Measurements from ENCODE around the gene APC2. TPM values are rescaled to one million over a fixed set of nuclear protein-coding genes. Genes with fewer than 3 reads are reported as not detected.
"Not testable (repeated sequence)": the region's sequence is repeated elsewhere in the genome, so short reads cannot be mapped to it uniquely, and the experiment has no call there.

Gene APC2
- total and polyA plus RNA-seq, 2 donors (not counting 1 experiment from before 2014, with no cell fraction given): 0.12 to 0.16 TPM

DNA sequence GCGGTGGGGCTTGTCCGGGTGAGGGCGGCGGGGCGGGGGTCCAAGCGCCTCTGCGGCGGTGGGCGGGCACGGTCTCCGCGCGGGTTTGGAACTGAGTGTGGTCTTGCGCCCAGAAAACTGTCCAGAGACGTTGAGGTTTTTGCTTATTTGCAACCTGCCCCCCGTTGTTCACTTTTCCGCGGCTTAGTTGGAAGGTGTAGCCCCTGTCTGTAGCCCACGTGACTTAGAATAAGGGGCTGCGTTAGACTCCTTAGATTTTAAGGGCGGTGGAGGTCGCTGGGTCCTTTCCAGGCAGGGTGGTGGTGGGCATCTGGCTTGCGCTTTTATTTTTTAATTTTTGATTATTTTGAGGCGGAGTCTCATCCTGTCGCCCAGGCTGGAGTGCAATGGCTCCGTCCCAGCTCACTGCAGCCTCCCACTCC lies 11.0 kb upstream of the APC2 start:
- peak overlapping the region in 1 of 2 donors; percentile 95 for H3K27ac ChIP-seq (ENCODE audit: low read length in 2 of 2)
- Mint-ChIP-seq H3K27me3 (no peaks in the 10 kb centered on the region), H3K27ac (peak overlapping the region; percentile 99), H3K4me3 (peak overlapping the region; percentile 99), H3K9me3 (ENCODE audit: insufficient read depth) (no peaks in the 10 kb centered on the region), H3K4me1 (peaks cover 18% of the 10 kb centered on the region)
- peaks cover 21% of the 10 kb centered on the region for H3K79me2 ChIP-seq (ENCODE audit: control insufficient read depth, insufficient read depth, low read length)
- no peaks in the 10 kb centered on the region for H3K27me3 ChIP-seq (replicated peaks in 1 of 4; ENCODE audit: control extremely low read depth in 1 of 4, control insufficient read depth in 3 of 4, insufficient read depth in 4 of 4, low read length in 3 of 4)
- peaks cover 63% of the 10 kb centered on the region for H4K20me1 ChIP-seq (ENCODE audit: control insufficient read depth, insufficient read depth, low read length, poor library complexity, severe bottlenecking)
- no peak overlapping the region for H2AFZ ChIP-seq (ENCODE audit: insufficient read depth, low read depth, low read length, poor library complexity, severe bottlenecking)
- WGBS (ENCODE audit: insufficient coverage): under 1% methylated on average over 25 of the region's 26 CpGs
- H3K4me3 ChIP-seq (ENCODE audit: control extremely low read depth in 1 of 5, extremely low read depth in 1 of 5, insufficient read depth in 1 of 5, low read depth in 2 of 5, low read length in 4 of 5): peak overlapping the region; percentile 32 to 100 (median 97)
- intact Hi-C loops (cut with micrococcal nuclease): loop anchor here (1.0 kb wide), 1 partner anchor 32 kb away; the partner anchor contains the start of gene DAZAP1
- POLR2A ChIA-PET: interaction anchor here (0.9 kb wide), 1 partner anchor 27 kb away, joined by 3 read pairs; no protein-coding TSS in a partner anchor
- ATAC-seq (ENCODE audit: low read depth) (no peak), DNase-seq (no peak)
- peaks cover 0 to 38% of the 10 kb centered on the region in 2 experiments for H3K36me3 ChIP-seq (replicated peaks in 1 of 2; ENCODE audit: control extremely low read depth in 1 of 2, control insufficient read depth in 1 of 2, extremely low read depth in 1 of 2, insufficient read depth in 2 of 2, low read length in 1 of 2)
- CTCF ChIA-PET: no interaction called here
- no peaks in the 10 kb centered on the region for H3K9me3 ChIP-seq (ENCODE audit: control extremely low read depth in 1 of 3, control insufficient read depth in 2 of 3, insufficient read depth in 1 of 3, low read length in 2 of 3)
- peak overlapping the region; percentile 91 for H3K4me2 ChIP-seq (replicated peaks; ENCODE audit: low read depth, low read length, poor library complexity, severe bottlenecking)
- H3K4me1 ChIP-seq (ENCODE audit: control insufficient read depth in 2 of 2, insufficient read depth in 2 of 2, low read length in 2 of 2): peaks cover 7 to 16% of the 10 kb centered on the region in 2 donors
- TF ChIP-seq, protein P1, sequence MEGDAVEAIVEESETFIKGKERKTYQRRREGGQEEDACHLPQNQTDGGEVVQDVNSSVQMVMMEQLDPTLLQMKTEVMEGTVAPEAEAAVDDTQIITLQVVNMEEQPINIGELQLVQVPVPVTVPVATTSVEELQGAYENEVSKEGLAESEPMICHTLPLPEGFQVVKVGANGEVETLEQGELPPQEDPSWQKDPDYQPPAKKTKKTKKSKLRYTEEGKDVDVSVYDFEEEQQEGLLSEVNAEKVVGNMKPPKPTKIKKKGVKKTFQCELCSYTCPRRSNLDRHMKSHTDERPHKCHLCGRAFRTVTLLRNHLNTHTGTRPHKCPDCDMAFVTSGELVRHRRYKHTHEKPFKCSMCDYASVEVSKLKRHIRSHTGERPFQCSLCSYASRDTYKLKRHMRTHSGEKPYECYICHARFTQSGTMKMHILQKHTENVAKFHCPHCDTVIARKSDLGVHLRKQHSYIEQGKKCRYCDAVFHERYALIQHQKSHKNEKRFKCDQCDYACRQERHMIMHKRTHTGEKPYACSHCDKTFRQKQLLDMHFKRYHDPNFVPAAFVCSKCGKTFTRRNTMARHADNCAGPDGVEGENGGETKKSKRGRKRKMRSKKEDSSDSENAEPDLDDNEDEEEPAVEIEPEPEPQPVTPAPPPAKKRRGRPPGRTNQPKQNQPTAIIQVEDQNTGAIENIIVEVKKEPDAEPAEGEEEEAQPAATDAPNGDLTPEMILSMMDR (IDR thresholded peaks at IDR 0.05): no peak
- TF ChIP-seq EZH2 (IDR thresholded peaks at IDR 0.05; ENCODE audit: borderline replicate concordance, insufficient read depth, low read depth, low read length, poor library complexity, severe bottlenecking): no peak
- peak overlapping the region; percentile 99 for H3K9ac ChIP-seq (ENCODE audit: low read length)

DNA sequence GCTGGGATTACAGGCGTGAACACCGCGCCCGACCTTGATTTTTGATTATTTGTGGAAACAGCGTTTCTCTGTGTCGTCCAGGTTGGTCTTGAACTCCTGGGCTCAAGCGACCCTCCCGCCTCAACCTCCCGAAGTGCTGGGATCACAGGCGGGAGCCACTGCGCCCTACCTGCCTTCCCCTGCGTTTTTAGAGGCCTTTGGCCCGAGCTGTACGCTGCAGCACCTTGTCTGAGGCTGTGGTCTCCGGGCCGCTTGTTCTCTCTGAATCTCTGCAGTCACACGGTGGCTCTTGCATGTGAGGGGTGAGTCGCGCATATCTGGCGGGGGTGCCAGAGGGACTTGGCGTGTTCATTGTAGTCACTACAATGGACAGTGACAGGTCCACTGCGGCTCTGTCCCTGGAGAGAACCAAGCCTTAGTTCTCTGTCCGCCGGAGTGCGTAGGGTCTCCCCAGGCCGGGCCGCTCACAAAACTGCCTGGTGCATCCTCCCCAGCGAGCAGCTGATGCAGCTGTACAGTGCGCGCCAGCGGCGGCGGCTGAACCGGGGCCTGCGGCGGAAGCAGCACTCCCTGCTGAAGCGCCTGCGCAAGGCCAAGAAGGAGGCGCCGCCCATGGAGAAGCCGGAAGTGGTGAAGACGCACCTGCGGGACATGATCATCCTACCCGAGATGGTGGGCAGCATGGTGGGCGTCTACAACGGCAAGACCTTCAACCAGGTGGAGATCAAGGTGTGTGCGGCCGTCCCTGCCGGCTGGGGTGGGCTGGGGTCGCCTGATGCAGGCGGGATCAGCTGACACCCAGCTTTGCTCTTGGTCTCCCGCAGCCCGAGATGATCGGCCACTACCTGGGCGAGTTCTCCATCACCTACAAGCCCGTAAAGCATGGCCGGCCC lies 10.2 kb upstream of the APC2 start:
- H3K9me3 Mint-ChIP-seq (ENCODE audit: insufficient read depth); DNase-seq; ATAC-seq (ENCODE audit: low read depth); CTCF ChIA-PET; H3K27me3 ChIP-seq (replicated peaks in 1 of 4; ENCODE audit: control extremely low read depth in 1 of 4, control insufficient read depth in 3 of 4, insufficient read depth in 4 of 4, low read length in 3 of 4); H3K9me3 ChIP-seq (ENCODE audit: control extremely low read depth in 1 of 3, control insufficient read depth in 2 of 3, insufficient read depth in 1 of 3, low read length in 2 of 3); intact Hi-C loops (cut with micrococcal nuclease); H2AFZ ChIP-seq (ENCODE audit: insufficient read depth, low read depth, low read length, poor library complexity, severe bottlenecking); H3K27me3 Mint-ChIP-seq: not testable (repeated sequence)
- Histone ChIP-seq H3K79me2 (ENCODE audit: control insufficient read depth, insufficient read depth, low read length) (peaks cover 21% of the 10 kb centered on the region), H3K36me3 (replicated peaks in 1 of 2; ENCODE audit: control extremely low read depth in 1 of 2, control insufficient read depth in 1 of 2, extremely low read depth in 1 of 2, insufficient read depth in 2 of 2, low read length in 1 of 2) (peaks cover 0 to 30% of the 10 kb centered on the region in 2 experiments), H3K27ac (ENCODE audit: low read length in 2 of 2) (peak overlapping the region in 1 of 2 donors; percentile 95), H3K4me2 (replicated peaks; ENCODE audit: low read depth, low read length, poor library complexity, severe bottlenecking) (peak overlapping the region; percentile 91), H4K20me1 (ENCODE audit: control insufficient read depth, insufficient read depth, low read length, poor library complexity, severe bottlenecking) (peaks cover 60% of the 10 kb centered on the region), H3K4me3 (ENCODE audit: control extremely low read depth in 1 of 5, extremely low read depth in 1 of 5, insufficient read depth in 1 of 5, low read depth in 2 of 5, low read length in 4 of 5) (peak overlapping the region in 4 of 5 experiments; percentile 87 to 100 (median 97)), H3K4me1 (ENCODE audit: control insufficient read depth in 2 of 2, insufficient read depth in 2 of 2, low read length in 2 of 2) (peaks cover 10 to 21% of the 10 kb centered on the region in 2 donors), H3K9ac (ENCODE audit: low read length) (peak overlapping the region; percentile 99)
- peak overlapping the region; percentile 99 for H3K27ac Mint-ChIP-seq
- peaks cover 20% of the 10 kb centered on the region for H3K4me1 Mint-ChIP-seq
- WGBS (ENCODE audit: insufficient coverage): 82% methylated on average over 57 of the region's 57 CpGs
- peak overlapping the region; percentile 99 for H3K4me3 Mint-ChIP-seq
- POLR2A ChIA-PET: interaction anchor here (0.9 kb wide), 1 partner anchor 26 kb away, joined by 3 read pairs; no protein-coding TSS in a partner anchor
